ENCODE results near the gene APLP1.

APLP1 gene

DNA sequence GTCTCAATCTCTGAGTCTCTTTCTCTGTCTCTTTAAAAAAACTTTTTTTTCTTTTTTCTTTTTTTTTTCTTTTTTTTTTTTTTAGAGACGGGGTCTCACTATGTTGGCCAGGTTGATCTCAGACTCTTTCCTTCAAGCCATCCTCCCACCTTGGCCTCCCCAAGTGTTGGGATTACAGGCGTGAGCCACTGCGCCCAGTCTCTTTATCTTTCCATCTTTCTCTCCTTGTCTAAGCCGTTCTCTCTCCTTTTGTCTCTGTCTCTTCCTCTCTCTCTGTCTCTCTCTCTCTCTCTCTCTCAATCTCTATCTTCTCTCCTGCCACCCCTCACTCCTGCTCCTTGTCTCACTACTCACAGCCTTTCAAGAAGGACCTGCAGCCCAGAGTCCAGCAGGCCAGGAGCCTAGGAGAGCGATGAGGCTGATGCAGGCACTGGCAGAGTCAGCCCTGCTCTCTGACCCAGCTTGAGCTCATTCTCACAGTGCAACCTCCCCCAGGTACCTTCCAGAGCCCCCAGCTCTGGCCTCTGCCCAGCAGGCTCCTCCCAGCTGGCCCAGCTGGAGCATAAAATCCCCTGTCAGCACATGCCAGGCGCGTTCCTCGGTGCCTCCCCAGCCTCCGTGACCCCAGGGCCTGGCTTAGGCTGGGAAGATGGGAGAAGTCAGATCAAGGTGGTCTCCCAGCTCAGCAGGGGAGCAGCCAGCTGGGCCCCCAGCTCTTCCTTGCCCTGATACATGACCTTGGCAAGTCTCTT is 16.2 kb upstream of the APLP1 start, which contains the start of gene NPHS1:
Gene NPHS1 (minus strand): TSS at position 476 of the 752 bp plus-strand sequence. CDS start 667 bp downstream, outside the sequence.
- H3K4me3 ChIP-seq (replicated peaks; ENCODE audit: insufficient read depth, low read length): no peak within 1 kb of the TSS
- H3K27me3 ChIP-seq (ENCODE audit: insufficient read depth, poor library complexity, severe bottlenecking): peaks cover 41% of the 10 kb centered on the region
- no peak for TF ChIP-seq CTCF (IDR thresholded peaks at IDR 0.05; ENCODE audit: insufficient read depth, low read length)
- no peak for TF ChIP-seq GABPA (IDR thresholded peaks at IDR 0.05; ENCODE audit: low read depth)
- TF ChIP-seq POLR2AphosphoS5 (IDR thresholded peaks at IDR 0.05; ENCODE audit: low read depth): no peak
- no peak for TF ChIP-seq SPI1 (IDR thresholded peaks at IDR 0.05; ENCODE audit: borderline replicate concordance, low read depth)
- TF ChIP-seq, protein P1, sequence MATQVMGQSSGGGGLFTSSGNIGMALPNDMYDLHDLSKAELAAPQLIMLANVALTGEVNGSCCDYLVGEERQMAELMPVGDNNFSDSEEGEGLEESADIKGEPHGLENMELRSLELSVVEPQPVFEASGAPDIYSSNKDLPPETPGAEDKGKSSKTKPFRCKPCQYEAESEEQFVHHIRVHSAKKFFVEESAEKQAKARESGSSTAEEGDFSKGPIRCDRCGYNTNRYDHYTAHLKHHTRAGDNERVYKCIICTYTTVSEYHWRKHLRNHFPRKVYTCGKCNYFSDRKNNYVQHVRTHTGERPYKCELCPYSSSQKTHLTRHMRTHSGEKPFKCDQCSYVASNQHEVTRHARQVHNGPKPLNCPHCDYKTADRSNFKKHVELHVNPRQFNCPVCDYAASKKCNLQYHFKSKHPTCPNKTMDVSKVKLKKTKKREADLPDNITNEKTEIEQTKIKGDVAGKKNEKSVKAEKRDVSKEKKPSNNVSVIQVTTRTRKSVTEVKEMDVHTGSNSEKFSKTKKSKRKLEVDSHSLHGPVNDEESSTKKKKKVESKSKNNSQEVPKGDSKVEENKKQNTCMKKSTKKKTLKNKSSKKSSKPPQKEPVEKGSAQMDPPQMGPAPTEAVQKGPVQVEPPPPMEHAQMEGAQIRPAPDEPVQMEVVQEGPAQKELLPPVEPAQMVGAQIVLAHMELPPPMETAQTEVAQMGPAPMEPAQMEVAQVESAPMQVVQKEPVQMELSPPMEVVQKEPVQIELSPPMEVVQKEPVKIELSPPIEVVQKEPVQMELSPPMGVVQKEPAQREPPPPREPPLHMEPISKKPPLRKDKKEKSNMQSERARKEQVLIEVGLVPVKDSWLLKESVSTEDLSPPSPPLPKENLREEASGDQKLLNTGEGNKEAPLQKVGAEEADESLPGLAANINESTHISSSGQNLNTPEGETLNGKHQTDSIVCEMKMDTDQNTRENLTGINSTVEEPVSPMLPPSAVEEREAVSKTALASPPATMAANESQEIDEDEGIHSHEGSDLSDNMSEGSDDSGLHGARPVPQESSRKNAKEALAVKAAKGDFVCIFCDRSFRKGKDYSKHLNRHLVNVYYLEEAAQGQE (IDR thresholded peaks at IDR 0.05; ENCODE audit: insufficient replicate concordance, low read depth): no peak
- DNase-seq (ENCODE audit: low read depth in 1 of 2, low spot score in 1 of 2): no peak
- no peak within 1 kb of the TSS for H3K27ac ChIP-seq (replicated peaks)

DNA sequence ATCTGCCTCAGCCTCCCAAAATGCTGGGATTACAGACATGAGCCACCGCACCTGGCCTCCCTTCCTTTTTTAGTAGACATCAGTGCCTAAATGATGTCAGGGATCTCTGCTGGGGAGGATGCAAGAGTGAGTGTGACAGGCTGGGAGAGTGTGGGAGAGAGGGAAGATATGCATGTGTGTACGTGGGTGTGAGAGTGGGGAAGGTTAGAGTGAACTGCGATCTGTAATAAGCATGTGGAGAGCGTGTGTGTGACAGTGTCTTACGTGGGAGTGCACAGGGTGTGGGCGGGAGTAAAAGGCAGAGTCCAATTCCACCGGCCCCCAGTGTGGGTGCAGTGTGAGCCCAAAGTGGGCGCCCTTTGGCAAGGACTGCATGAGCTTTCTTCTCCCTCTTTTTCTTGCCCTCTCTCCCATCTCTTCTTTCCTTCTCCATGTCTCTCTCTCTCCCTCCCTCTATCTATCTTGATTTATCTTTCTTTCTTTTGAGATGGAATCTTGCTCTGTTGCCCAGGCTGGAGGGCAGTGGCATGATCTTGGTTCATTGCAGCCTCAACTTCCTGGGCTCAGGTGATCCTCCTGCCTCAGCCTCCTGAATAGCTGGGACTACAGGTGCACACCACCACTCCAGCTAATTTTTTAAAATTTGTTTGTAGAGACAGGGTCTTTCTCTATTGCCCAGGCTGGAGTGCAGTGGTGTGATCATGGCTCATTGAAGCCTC is 15.2 kb upstream of the APLP1 start:
- Histone ChIP-seq H3K27me3 (ENCODE audit: insufficient read depth, poor library complexity, severe bottlenecking) (peaks cover 41% of the 10 kb centered on the region), H3K27ac (replicated peaks) (no peak overlapping the region)

More for the DNA sequence above, 15.2 kb upstream of the APLP1 start:
- TF ChIP-seq POLR2AphosphoS5 (IDR thresholded peaks at IDR 0.05; ENCODE audit: low read depth) (no peak), GABPA (IDR thresholded peaks at IDR 0.05; ENCODE audit: low read depth) (no peak), CTCF (IDR thresholded peaks at IDR 0.05; ENCODE audit: insufficient read depth, low read length) (no peak), SPI1 (IDR thresholded peaks at IDR 0.05; ENCODE audit: borderline replicate concordance, low read depth) (no peak)
- TF ChIP-seq, protein P1 (IDR thresholded peaks at IDR 0.05; ENCODE audit: insufficient replicate concordance, low read depth): no peak
- no peak overlapping the region for H3K4me3 ChIP-seq (replicated peaks; ENCODE audit: insufficient read depth, low read length)
- no peak for DNase-seq (ENCODE audit: low read depth in 1 of 2, low spot score in 1 of 2)

Measured in HL-60 (cell line).